ENCODE results near the gene DPP6.

DPP6 gene

DNA sequence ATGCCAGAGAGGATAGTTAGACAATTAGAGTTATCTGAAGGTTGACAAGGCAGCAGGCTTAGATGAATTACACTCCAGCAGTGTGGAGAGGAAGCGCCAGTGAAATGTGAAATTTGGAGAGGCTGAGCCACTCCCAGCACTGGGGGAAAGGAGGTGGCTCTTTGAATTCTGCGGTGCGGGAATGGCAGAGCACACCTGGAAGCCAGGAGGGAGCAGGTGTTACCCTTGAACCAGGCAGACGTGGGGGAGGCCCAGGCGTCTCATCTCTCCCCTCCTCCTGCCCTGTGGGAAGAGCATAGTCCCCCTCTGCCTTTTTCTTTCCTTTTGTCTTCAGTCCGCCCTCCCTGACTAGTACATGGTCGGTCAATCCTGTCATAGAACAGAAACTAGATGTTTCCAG is 203.1 kb downstream of the DPP6 start:
- DNase-seq: no peak

DNA sequence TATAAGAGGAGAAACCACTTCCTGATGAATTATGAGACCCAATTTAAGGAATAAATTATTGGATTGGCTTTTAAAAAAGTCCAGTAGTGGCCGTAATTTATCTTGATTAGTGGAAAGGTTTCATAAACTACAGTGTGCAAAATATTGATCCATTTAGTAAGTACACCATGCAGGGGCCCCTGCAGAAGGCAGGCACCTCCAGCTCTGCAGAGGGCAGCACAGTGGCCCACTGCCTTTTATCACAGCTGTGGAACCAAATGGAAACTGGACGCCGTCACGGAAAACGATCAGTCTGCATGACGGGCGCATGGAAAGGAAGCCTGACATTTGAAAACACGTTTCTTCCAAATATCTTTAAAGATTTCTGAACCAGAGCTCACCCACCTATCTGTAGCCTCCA is 204.0 kb downstream of the DPP6 start:
- DNase-seq: no peak

DNA sequence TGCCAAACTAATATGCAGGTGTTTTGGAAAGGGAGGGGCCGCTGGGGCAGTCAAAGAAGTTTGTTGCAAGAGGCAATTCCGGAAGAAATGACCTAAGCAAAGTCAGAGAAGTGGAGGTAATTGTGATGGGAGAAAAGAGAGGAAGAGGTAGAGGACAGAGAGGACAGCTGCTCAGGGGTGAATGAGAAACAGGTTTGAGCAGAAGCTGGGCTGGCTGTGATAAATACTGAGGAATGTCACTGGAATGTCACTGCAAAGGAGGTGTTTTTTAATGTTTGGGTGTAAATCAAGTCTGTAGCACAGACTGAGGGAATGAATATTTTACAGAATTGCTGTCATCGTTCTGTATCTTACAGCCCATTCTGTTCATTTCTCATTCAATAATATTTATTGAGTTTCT is 207.2 kb downstream of the DPP6 start:
- DNase-seq: no peak

DNA sequence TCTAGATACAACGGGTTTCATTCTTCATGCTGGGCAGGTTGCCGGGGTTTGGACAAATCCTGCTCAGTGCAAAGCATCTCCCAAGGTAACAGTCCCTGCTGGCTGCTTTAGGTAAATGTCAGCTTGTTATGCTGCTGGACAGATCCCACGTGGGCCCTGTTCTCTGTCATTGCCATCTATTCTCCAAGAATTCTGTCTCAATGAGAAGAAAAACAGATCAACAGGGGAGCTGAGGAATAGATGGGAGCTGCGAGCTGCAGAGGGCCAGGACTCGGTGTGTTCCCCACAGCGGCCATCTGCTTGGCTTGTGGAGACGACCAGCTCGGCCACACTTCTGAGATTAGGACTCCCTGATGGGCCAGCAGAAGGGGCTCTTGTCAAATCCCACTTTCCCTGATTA is 235.2 kb downstream of the DPP6 start:
- DNase-seq: no peak

DNA sequence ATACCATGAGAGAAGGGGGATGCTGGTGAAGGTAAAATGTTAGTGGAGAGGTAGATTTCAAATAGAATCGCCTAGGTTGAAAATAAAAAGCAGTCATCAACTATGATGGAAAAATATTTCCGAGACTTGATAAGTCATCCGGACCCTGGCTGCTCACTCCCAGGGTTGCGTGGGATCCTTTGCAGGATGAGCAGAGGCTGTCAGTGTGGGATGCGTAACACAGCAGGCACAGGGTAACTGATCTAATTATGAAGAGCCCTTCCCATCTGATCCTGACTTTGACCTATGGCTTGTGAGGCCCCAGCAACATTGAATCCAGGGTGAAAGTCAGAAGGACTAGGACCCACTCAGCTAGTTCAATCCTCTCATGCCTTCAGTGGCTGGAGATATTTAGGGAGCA is 236.9 kb downstream of the DPP6 start:
- DNase-seq: no peak

DNA sequence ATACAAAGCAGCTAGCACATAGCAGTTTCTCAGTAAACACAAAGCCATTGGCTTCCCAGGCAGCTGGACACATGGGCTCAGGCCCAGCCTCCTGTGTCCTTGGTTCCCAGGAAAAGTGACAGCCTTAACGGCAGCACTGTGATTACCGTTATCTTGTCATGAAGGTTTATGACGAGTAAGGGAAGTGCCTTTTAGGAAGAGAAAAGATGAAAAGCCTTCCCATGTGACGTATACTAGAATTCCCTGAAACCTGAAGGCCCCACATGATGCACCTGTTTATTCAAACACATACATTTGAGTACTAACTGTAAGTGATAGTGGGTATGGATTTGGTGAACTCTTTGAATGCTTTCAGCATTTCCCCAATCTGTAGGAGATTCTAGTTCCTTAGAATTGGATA is 244.2 kb downstream of the DPP6 start:
- DNase-seq: no peak

DNA sequence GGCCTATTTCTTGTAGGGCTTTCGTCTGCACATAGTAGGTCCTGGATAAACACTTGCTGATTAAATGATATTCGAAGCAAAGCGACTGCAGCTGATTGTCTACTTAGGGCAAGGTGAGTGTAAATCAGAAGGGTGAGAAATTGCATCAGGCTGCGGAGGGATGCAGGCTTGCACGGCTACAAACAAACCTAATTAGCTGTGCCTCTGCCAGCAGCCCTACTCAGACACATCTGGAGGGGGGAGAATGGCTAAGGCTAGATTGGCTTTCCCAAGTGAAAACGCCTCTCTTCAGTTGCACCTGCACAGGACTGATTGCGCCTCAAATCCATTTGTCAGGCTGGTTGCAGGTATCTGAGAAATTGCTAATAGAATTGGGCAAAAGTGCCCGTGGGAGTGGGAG is 247.5 kb downstream of the DPP6 start:
- no peak for DNase-seq

DNA sequence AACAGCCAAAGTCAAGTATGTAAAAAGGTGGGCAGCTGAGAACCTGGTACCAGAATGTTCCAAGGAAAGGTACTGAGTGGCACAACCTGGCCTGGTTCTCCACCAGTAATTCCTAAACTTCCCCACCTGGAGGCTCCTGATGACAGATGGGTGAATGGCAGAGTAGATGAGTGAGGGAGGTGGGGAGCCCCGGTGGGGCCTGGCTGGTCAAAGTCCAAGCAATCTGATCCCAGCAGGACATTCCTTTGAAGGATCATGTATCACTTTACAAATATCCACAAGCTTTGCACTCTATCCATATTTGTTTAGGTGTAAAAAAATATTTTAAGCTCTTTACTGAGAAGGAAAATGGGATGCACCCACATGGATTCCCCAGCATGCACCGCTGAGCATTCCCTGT is 250.2 kb downstream of the DPP6 start:
- DNase-seq: no peak

DNA sequence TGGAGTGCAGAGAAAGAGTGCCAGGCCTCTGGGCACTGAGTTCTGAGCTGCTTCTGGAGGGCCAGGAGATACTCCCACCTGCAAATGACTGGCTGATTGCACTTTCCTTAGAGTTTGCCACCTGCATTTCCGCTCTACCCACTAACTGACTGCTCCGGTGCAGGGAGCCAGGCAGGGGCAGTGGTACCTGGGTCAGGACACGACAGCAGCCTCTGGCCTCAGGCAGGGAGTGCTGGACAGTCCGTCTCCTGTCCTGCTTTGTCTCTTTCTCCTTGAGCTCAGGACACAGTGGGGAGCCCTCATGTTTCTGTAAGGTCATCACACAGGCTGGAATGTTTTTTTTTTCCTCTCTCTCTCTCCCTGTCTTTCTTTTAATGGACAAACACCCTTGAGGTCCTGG is 252.0 kb downstream of the DPP6 start:
- no peak for DNase-seq

DNA sequence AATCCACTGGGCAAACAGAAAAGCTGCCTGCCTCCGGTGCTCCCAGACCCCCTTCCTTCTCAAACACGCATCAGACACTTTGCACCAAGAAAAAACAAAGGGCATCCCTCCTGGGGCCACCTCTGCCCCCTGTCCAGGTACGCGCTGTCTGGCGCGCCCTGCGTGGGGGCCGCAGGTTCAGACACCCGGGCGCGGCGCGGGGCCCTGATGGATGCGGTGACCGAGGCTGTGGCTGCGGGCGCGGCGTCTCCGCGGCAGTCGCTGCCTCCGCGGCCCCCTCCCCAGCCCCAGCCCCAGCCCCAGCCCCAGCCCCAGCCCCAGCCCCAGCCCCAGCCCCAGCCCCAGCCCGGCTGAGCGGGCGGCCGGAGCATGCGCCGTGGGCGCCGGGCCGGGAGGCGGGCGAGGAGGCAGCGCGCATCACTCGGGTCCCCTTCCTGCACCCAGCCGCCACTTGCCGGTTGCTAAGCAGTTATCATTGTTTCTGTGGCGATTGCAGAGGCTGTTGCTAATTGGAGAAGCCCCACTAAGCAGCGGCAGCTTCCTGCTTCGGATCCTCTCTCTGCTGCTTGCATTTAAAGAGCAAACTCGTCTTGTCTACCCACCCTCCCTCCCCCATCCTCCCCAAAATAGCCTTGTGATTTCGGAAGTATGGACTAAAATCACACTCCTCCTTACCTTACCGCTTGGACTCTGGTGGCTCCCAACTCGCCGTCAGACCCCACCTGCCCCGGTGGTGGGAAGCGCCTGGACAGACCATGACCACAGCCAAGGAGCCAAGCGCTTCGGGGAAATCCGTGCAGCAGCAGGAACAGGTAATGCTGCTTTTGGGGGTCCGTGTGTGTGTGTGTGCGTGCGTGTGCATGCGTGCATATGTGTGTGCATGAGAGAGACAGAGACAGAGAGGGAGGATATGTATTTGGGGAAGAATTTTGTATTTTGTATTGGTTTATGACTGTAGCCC is 252.8 kb downstream of the DPP6 start:
- DNase-seq: no peak

DNA sequence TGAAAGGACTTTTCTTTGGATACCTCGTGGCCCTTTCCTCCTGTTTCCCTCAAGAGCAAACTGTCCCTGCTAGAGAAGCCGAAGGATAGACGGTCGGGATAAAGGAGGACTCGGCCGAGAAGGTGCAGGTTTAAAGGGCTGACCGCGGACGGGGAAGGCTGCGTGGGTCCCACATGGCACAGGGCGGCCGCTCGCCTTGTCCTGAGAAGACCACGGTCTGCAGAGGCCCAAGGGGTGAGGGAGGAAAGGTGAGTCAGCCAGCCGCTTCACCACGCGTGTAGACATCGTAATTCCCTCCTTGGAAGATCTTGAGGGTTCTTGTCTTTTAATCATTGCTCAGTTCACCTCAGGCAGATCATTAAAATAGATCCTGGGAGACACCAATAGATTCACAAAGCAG is 253.8 kb downstream of the DPP6 start:
- no peak for DNase-seq

DNA sequence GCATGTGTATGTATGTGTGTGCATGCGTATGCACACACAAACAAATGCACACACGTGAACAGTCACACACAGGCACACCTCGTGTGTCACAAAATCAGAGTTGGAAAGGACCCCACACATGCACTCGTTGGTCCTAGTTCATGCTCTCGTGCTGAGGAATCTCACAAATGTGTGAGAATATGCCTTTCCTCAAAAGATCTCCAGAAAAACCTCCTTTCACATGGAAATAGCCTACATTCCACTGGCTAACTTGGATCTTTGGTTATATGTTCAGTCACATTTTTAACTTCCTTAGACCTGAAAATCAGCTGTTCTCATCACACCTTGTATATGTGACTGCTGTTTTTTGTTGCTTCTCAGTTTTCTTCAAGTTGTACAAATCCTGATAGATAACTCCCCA is 256.7 kb downstream of the DPP6 start:
- DNase-seq: no peak

DNA sequence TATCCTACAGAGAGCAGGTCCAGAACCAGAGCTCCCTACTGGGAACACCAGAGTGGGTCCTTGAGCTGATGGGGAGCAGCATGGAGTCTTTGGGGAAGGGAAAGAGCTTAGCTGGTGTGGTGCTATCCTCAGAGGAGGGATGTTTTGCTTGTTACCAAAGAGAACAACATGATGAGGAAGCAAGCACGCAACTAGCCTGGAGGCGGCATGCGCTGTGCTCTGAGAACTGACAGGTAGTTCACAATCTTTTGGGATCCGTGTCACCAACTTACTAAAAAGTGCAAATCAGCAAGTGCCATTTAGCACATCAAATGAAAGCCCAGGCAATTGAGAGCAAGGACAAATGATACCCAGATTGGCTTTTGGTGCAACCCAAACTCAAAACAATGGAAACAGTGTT is 257.9 kb downstream of the DPP6 start:
- no peak for DNase-seq

DNA sequence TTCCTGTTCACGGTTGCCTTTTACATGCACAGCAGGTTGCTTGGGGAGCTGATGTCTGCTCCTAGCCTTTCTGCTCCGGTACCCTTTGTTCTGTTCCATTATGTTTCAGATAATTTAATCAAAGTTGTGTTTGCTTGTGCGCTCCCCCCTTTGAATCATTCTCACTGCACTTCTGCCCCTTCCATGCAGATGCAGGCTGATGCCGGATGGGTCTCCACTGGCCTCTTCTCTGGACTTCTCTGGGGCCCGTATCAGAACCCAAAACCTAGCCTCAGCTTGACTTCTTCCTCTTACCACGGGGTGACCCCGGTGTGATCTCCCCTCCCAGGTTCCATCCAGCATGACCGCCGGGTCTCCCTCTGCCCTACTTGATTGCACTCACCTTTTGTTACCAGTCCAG is 272.0 kb downstream of the DPP6 start:
- DNase-seq: no peak

DNA sequence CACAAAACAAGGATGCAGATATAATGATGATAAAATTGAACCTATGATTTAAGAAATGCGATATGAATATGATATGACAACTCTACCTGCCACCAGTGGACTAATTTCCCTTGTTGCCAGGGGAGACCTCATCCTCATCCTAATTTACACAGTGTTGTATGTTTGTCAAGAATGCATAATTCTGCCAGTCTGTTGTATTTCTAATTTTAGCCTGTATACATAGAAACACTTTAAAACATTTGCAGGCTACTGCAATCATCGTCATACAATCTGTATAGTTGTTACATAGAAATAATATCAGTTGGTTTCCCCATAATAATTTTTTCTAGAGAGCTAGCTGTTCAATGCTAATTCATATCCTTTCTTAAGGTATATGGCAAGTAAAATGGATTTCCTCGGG is 274.2 kb downstream of the DPP6 start:
- DNase-seq: no peak

DNA sequence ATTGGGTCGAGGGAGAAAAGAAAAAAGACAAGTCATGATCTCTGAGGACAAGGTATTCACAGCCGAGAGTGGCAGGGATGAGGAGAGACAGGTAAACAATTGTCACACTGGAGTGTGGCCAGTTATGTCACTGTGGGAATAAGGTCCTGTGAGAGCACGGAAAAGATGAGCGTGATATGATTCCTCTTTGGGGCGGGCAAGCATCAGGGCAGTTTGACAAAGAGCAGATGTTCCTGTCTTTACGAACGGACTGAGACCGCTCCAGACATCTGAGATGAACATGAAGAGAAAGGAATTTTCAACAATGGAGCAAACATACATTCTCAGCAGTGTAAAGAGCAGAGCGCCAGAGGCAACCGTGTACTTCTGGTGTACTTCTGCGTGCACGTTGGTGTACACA is 278.1 kb downstream of the DPP6 start:
- no peak for DNase-seq

DNA sequence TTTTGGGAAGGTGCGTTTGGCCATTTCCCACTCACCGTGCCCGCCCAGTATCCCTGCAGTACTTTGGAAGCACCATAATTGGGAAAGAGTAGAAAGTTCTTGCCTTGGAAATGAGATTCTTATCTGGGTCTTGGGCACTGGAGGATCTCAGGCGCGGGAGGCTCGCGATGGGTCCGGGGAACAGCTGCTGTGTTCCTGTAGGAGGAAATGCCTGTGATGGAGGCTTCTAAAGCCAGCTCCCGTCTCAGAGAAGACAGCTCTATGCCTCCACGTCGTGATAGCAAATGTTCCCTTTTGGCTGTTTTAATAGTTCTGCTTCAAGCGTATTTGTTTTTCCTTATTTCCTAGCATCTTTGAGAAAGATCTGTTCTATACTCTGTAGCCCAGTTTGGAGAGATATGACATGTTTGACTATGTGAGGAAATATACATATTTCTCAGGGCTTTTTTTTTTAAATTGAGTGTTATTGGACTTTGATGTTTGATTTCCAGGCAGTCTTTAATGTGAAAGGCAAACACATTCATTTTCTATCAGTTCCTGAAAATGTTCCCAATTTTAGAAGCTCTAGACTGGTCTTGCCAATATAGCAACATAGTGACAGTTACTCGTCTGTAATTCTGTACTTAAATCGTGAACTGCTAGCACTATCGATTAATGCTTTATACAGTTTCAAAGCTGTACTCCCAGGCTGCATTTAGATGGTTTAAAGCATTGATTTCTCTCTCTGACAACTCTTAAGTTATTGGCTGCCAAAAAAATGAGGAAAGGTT is 280.8 kb downstream of the DPP6 start:
- DNase-seq: no peak

DNA sequence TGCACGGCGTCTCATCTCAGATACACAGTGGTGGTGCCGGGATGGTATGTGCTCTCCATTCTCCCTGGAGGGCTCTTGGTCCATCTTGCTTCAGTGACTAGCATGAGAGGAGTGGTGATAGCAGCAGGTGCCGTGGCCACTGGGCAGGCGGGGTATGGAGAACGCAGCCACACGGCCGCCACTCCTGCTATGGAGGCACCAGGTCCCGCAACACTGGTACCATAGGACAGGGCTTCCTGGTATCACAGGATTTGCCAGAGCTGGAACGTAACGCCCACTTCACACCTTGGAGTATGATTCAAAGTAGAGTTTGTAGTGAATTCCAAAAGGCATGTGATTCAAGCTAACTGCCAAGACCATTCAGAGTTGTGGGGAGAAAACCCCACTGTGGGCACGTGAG is 284.1 kb downstream of the DPP6 start:
- DNase-seq: no peak

DNA sequence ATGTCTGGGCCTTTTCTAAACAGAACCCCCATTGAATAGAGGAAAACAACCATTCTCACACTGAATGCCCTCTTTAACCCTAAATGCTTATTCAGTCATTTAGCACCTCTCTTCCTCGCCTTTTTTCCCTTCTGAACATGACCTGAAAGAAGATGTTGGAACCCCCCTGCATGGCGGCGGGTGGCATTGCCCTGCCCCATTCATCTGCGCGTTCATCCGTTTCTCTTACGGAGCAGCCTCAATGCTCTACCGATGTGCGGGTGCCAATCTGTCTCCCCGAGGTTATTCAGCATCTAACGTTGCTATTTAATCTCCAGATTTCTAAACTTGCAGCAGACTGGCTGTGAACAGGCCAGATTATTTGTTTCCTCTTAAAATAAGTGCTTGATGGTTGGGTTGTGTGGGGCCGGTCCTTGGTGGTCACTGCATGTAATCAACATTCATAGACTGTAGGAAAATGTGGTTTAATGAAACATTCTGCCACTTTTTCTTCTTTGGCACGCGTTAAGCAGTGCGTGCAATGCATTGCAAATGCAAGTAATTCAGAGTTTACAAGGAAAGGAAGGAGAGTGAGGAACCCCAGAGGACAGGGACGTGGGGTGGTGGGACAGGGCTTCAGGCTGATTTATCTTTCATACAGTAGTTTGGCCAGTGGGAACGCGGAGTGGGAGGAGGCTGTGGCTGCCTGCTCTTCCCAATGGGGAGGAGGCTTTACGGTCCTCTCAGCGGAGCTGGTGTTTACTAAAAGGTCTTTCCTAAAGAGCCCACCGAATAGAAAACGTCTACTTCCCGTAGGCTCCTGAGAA is 286.7 kb downstream of the DPP6 start:
- DNase-seq: no peak

DNA sequence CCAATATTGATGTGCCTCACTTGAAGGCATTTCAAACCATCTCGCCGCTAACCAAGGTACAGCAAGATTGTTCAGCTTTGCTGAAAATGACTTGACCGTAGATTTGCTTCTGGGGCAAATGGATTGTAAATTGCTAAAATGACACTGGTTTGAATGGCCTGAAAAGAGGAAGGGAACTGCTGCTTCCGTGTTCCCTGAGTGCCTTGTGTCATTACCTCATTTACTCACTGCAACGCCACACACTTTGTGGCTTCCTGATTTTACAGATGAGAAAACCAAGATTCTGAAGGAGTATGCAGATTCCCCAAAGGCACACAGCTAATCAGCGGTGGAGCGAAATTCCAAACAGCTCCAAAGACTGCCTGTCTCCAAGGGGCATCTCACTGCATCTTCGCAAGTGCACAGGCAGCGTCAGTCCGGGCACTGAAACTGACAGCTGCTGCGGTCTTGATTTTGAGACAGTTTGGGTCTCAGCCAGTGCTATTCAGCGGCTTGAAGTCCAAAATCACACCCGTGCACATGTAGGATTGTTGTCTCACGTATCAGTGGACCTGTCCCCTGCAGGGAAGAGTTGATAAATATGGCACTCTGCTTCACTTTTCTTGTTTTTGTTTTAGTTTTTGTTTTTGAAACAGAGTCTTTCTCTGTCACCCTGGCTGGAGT is 290.9 kb downstream of the DPP6 start:
- DNase-seq: no peak

DNA sequence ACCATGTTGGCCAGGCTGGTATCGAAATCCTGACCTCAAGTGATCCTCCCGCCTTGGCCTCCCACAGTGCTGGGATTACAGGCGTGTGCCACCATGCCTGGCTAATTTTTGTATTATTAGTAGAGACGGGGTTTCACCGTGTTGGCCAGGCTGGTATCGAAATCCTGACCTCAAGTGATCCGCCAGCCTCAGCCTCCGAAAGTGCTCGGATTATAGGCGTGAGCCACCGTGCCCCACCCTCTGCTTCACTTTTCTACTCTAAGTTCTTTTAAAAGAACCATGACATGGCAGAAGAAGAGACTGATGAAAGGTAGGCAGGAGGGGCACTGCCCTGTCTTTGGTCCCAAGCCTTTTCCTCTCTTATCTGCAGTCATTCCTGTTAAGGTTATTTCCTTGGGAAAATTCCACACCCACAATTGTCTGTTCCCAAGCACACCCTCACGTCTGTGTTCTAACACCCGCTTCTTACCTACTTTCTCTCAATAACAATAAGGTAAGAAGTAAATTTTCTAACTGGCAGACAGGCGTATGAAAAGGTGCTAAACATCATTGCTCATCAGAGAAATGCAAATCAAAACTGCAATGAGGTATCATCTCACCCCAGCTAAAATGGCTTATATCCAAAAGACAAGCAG is 291.7 kb downstream of the DPP6 start:
- DNase-seq: no peak

DNA sequence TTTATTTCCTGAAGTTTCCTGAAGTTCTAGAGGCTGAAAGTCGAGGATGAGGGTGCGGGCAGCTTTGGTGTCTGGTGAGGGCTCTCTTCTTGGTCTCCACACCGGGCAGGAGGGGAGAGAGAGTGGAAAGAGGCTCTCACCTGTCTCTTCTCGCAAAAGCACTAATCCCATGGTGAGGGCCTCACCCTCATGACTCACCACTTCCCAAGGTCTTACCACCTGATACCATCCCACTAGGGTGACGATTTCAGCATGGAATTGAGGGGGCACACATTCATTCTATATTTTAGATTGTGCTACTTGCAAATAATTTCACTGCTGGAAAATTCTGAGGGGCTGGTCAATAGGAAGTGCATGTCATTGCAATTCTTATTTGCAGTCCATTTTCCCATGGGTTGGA is 292.9 kb downstream of the DPP6 start:
- no peak for DNase-seq

All from GF-D8 (cell line).